ENCODE results near the gene NSD1.

DNA sequence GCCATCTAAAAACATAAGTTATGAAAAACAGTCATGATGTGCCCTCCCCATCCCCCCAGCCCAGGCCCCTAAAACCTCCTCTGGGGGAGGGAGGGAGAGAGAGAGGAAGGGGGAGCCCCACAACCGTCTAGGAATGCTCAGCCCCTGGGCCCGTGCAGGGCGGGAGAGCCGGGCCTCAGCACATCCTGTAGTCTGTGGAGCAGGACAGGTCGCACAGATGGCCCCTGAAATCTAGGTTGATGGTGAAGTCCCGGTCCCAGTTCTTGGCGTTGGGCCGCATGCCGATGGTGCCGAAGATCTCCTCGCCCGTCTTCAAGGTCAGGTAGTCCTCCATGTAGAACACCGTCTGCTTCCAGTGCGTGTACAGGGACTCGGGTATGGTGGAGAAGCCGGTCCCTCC lies 131.8 kb downstream of the NSD1 start:
- TF ChIP-seq, protein P1, sequence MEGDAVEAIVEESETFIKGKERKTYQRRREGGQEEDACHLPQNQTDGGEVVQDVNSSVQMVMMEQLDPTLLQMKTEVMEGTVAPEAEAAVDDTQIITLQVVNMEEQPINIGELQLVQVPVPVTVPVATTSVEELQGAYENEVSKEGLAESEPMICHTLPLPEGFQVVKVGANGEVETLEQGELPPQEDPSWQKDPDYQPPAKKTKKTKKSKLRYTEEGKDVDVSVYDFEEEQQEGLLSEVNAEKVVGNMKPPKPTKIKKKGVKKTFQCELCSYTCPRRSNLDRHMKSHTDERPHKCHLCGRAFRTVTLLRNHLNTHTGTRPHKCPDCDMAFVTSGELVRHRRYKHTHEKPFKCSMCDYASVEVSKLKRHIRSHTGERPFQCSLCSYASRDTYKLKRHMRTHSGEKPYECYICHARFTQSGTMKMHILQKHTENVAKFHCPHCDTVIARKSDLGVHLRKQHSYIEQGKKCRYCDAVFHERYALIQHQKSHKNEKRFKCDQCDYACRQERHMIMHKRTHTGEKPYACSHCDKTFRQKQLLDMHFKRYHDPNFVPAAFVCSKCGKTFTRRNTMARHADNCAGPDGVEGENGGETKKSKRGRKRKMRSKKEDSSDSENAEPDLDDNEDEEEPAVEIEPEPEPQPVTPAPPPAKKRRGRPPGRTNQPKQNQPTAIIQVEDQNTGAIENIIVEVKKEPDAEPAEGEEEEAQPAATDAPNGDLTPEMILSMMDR (IDR thresholded peaks at IDR 0.05), result no peak
- no peak for TF ChIP-seq EP300 (IDR thresholded peaks at IDR 0.05)
- TF ChIP-seq POLR2A (IDR thresholded peaks at IDR 0.05), result no peak

All from sigmoid colon (tissue), 4 donors.